HG02973 (cell line): ENCODE data around the gene ZNF462.

Experiments used
- ATAC-seq: cut with Tn5 transposase; IDR thresholded peaks from one replicate; pipeline ENCODE4 v1.9.1; 2021; ENCODE audit warnings: moderate library complexity; ENCODE audit not compliant: unreplicated experiment

Gene ZNF462

GRCh38 chr9:107049803-107050184 lies 186.8 kb downstream of the ZNF462 start:
- ATAC-seq, result no peak

GRCh38 chr9:107051392-107051791 lies 188.4 kb downstream of the ZNF462 start:
- ATAC-seq, result no peak

- ATAC-seq, result no peak
These were observed 191.2 kb downstream of the ZNF462 start for GRCh38 chr9:107054146-107054545.

GRCh38 chr9:107059220-107059619 lies 196.3 kb downstream of the ZNF462 start:
- ATAC-seq, result no peak

GRCh38 chr9:107060062-107060461 lies 197.1 kb downstream of the ZNF462 start:
- ATAC-seq, result no peak
